Measurements from ENCODE around the gene RAB30. TPM values are rescaled to one million over a fixed set of nuclear protein-coding genes. Genes with fewer than 3 reads are reported as not detected.

The RAB30 gene
- polyA plus RNA-seq, 3 donors = 0.11 to 0.67 (median 0.54) TPM

GRCh38 chr11:83057721-83058120 lies 14.0 kb downstream of the RAB30 start:
- no peak overlapping the region for H2AFZ ChIP-seq (ENCODE audit: insufficient read depth, low read depth, low read length, poor library complexity, severe bottlenecking)
- 83% methylated on average over 1 of the region's 3 CpGs for WGBS (ENCODE audit: insufficient coverage)
- H3K4me2 ChIP-seq (replicated peaks; ENCODE audit: extremely low read depth, low read length, poor library complexity, severe bottlenecking) = no peak overlapping the region
- no peaks in the 10 kb centered on the region for H3K79me2 ChIP-seq (ENCODE audit: insufficient read depth, low read length)
- peaks cover 0 to 11% (median 6%) of the 10 kb centered on the region in 3 donors for H3K27me3 Mint-ChIP-seq (ENCODE audit: low read depth in 3 of 3)
- H3K4me3 ChIP-seq (replicated peaks in 1 of 3; ENCODE audit: low read depth in 2 of 3, low read length in 3 of 3) = no peak overlapping the region
- no peaks in the 10 kb centered on the region for H3K36me3 Mint-ChIP-seq
- H3K27ac Mint-ChIP-seq = no peak overlapping the region
- no peak for TF ChIP-seq CTCF (IDR thresholded peaks at IDR 0.05)
- H3K9me3 ChIP-seq (replicated peaks in 1 of 2; ENCODE audit: control insufficient read depth in 1 of 2, insufficient read depth in 1 of 2, low read length in 2 of 2) = no peaks in the 10 kb centered on the region
- intact Hi-C loops (cut with micrococcal nuclease) = no loop called here
- H4K20me1 ChIP-seq (ENCODE audit: insufficient read depth, low read length) = no peaks in the 10 kb centered on the region
- peaks cover 0 to 2% (median 0%) of the 10 kb centered on the region in 7 donors for H3K9me3 Mint-ChIP-seq
- H3K27ac ChIP-seq (ENCODE audit: low read depth in 1 of 2, low read length in 2 of 2) = no peak overlapping the region
- no peak overlapping the region for H3K4me3 Mint-ChIP-seq
- H3K4me1 ChIP-seq (ENCODE audit: control insufficient read depth in 1 of 2, insufficient read depth in 2 of 2, low read length in 2 of 2) = peaks cover 2 to 3% of the 10 kb centered on the region in 2 donors
- no peaks in the 10 kb centered on the region for H3K36me3 ChIP-seq (replicated peaks in 1 of 2; ENCODE audit: control insufficient read depth in 1 of 2, insufficient read depth in 2 of 2, low read length in 2 of 2)
- H3K4me1 Mint-ChIP-seq = peaks cover 11% of the 10 kb centered on the region
- no peak for DNase-seq
- H3K9ac ChIP-seq (ENCODE audit: insufficient read depth, low read length, poor library complexity, severe bottlenecking) = no peak overlapping the region
- H3K27me3 ChIP-seq (ENCODE audit: control insufficient read depth in 2 of 2, insufficient read depth in 2 of 2, low read length in 2 of 2) = no peaks in the 10 kb centered on the region

- H3K9me3 Mint-ChIP-seq = peaks cover 0 to 2% (median 0%) of the 10 kb centered on the region in 7 donors
- no peak for DNase-seq
- Histone ChIP-seq H3K9ac (ENCODE audit: insufficient read depth, low read length, poor library complexity, severe bottlenecking) (no peak overlapping the region), H3K4me3 (replicated peaks in 1 of 3; ENCODE audit: low read depth in 2 of 3, low read length in 3 of 3) (no peak overlapping the region), H2AFZ (ENCODE audit: insufficient read depth, low read depth, low read length, poor library complexity, severe bottlenecking) (no peak overlapping the region), H4K20me1 (ENCODE audit: insufficient read depth, low read length) (no peaks in the 10 kb centered on the region), H3K4me2 (replicated peaks; ENCODE audit: extremely low read depth, low read length, poor library complexity, severe bottlenecking) (no peak overlapping the region), H3K36me3 (replicated peaks in 1 of 2; ENCODE audit: control insufficient read depth in 1 of 2, insufficient read depth in 2 of 2, low read length in 2 of 2) (no peaks in the 10 kb centered on the region), H3K4me1 (ENCODE audit: control insufficient read depth in 1 of 2, insufficient read depth in 2 of 2, low read length in 2 of 2) (peaks cover 0 to 2% of the 10 kb centered on the region in 2 donors), H3K79me2 (ENCODE audit: insufficient read depth, low read length) (no peaks in the 10 kb centered on the region), H3K27ac (ENCODE audit: low read depth in 1 of 2, low read length in 2 of 2) (no peak overlapping the region), H3K9me3 (replicated peaks in 1 of 2; ENCODE audit: control insufficient read depth in 1 of 2, insufficient read depth in 1 of 2, low read length in 2 of 2) (no peaks in the 10 kb centered on the region), H3K27me3 (ENCODE audit: control insufficient read depth in 2 of 2, insufficient read depth in 2 of 2, low read length in 2 of 2) (no peaks in the 10 kb centered on the region)
- H3K4me3 Mint-ChIP-seq = no peak overlapping the region
- H3K27ac Mint-ChIP-seq = no peak overlapping the region
- H3K27me3 Mint-ChIP-seq (ENCODE audit: low read depth in 3 of 3) = peaks cover 0 to 11% (median 9%) of the 10 kb centered on the region in 3 donors
- no CpG with 5 or more reads among the region's 1 CpG for WGBS (ENCODE audit: insufficient coverage)
- no peaks in the 10 kb centered on the region for H3K36me3 Mint-ChIP-seq
- TF ChIP-seq CTCF (IDR thresholded peaks at IDR 0.05) = no peak
- H3K4me1 Mint-ChIP-seq = peaks cover 8% of the 10 kb centered on the region
- intact Hi-C loops (cut with micrococcal nuclease) = no loop called here
Observed at GRCh38 chr11:83056611-83057010, 15.1 kb downstream of the RAB30 start.

All from CD14-positive monocyte (primary cell).